GM12878 (cell line): ENCODE results near the gene RANBP3. TPM values are rescaled to one million over a fixed set of nuclear protein-coding genes. Genes with fewer than 3 reads are reported as not detected.

ENCODE experiments used
- ATAC-seq: fragments of 200-7000 bp; cut with Tn5 transposase; 3 replicates; pipeline ENCODE4 v1.9.1; 2020; ENCODE audit warnings: mild to moderate bottlenecking, moderate library complexity
- BruUV-seq: library from RNA; stranded (reverse); fragments of 400-500 nt; replicated peaks from 2 replicates; lab custom pipeline; 2021; lab: Mats Ljungman, UMichigan
- CTCF ChIA-PET: fragments of 300-600 bp; sonication (Branson Sonifier 250); formaldehyde crosslinking; extraction: SDS; loops from one replicate; lab custom pipeline; 2021; ENCODE audit warnings: inconsistent platforms; lab: Yijun Ruan, JAX
- POLR2A ChIA-PET: fragments of 350-600 bp; formaldehyde crosslinking; extraction: SDS; loops from one replicate; lab custom pipeline; 2021; ENCODE audit warnings: inconsistent platforms; lab: Charles Lee
- RAD21 ChIA-PET: fragments of 300-600 bp; sonication (Branson Sonifier 250); formaldehyde crosslinking; loops from one replicate; lab custom pipeline; 2023; ENCODE audit warnings: antibody characterized with exemption; ENCODE audit not compliant: unreplicated experiment; lab: Charles Lee
- SMC1A ChIA-PET: fragments of 300-600 bp; sonication (Branson Sonifier 250); formaldehyde crosslinking; loops from one replicate; lab custom pipeline; 2023; ENCODE audit not compliant: unreplicated experiment, uncharacterized antibody; lab: Charles Lee
- DNase-seq: peaks from one replicate; pipeline ENCODE4 v3.0.0-alpha.2; 2011; ENCODE audit warnings: low read depth, low spot score
- FAIRE-seq: peaks from 3 replicates; lab custom pipeline; 2011; peaks lifted over from hg19 to GRCh38; lab: Jason Lieb, UNC
- H2AFZ ChIP-seq: 2 replicates; pipeline ENCODE4 v1.6.0; 2011; ENCODE audit warnings: low read depth, low read length, control low read depth; ENCODE audit not compliant: control insufficient read depth
- H3K27ac ChIP-seq: 2 replicates; pipeline ENCODE4 v1.5.1; 2011; ENCODE audit warnings: control low read depth; ENCODE audit not compliant: control insufficient read depth, insufficient read depth
- H3K27me3 ChIP-seq, 2 experiments: replicated peaks in 1 of 2; 2 replicates each; pipeline versions ENCODE4 v1.6.0 to v1.6.1; 2011; ENCODE audit warnings: low read length in 1 of 2; ENCODE audit not compliant: control insufficient read depth in 2 of 2, insufficient read depth in 2 of 2
- H3K36me3 ChIP-seq, 2 experiments: 2 replicates each; pipeline ENCODE4 v1.5.1; 2011; ENCODE audit warnings: low read length in 1 of 2; ENCODE audit not compliant: control insufficient read depth in 2 of 2, insufficient read depth in 2 of 2
- H3K4me1 ChIP-seq: 2 replicates; pipeline ENCODE4 v1.6.1; 2011; ENCODE audit warnings: mild to moderate bottlenecking, low read length, moderate library complexity, mixed read lengths; ENCODE audit not compliant: control insufficient read depth, insufficient read depth
- H3K4me2 ChIP-seq: 2 replicates; pipeline ENCODE4 v1.6.0; 2011; ENCODE audit warnings: control low read depth; ENCODE audit not compliant: control insufficient read depth, insufficient read depth
- H3K4me3 ChIP-seq: fragments of 200-600 bp; sonication (generic); 2 replicates; pipeline ENCODE4 v1.5.1; 2016
- H3K79me2 ChIP-seq: 2 replicates; pipeline ENCODE4 v1.6.0; 2011; ENCODE audit warnings: low read length; ENCODE audit not compliant: control insufficient read depth, insufficient read depth
- H3K9ac ChIP-seq: 2 replicates; pipeline ENCODE4 v1.8.0; 2011; ENCODE audit warnings: low read length, control low read depth, mixed read lengths; ENCODE audit not compliant: control insufficient read depth, insufficient read depth
- H3K9me3 ChIP-seq: replicated peaks from 3 replicates; pipeline ENCODE4 v1.5.1; 2011; ENCODE audit warnings: mild to moderate bottlenecking, low read length; ENCODE audit not compliant: control insufficient read depth, insufficient read depth
- H4K20me1 ChIP-seq: 2 replicates; pipeline ENCODE4 v1.6.0; 2011; ENCODE audit not compliant: control insufficient read depth, insufficient read depth
- ATF2 ChIP-seq: IDR thresholded peaks from 2 replicates; pipeline ENCODE4 v1.6.1; 2012; ENCODE audit warnings: low read length, inconsistent platforms
- EP300 ChIP-seq, 2 experiments: fragments of 150-350 bp in 1 of 2; IDR thresholded peaks; 2 replicates each; pipeline ENCODE4 v1.6.1; 2011 to 2012; ENCODE audit warnings: low read depth in 2 of 2, low read length in 2 of 2, borderline replicate concordance in 1 of 2, improper control_type of control experiment in 1 of 2, inconsistent platforms in 1 of 2; ENCODE audit not compliant: control insufficient read depth in 1 of 2
- ZNF24 ChIP-seq: fragments of 450-650 bp; IDR thresholded peaks from 2 replicates; pipeline ENCODE4 v1.6.1; 2017; ENCODE audit warnings: antibody characterized with exemption, mild to moderate bottlenecking
- WGBS: methylation state at CpG from one replicate; pipeline ENCODE4 v1.1.6; 2016; ENCODE audit warnings: low lambda C conversion rate; ENCODE audit not compliant: insufficient replicate concordance, insufficient coverage; ENCODE audit errors: missing lambda C conversion rate; 5-methylcytosine and 5-hydroxymethylcytosine counted together
- in situ Hi-C: fragments of 300-500 bp; cut with MboI; formaldehyde crosslinking; loops from 9 replicates; pipeline ENCODE4 v1.14.3; 2018; ENCODE audit warnings: mixed read lengths
- intact Hi-C: fragments of 100-400 bp; cut with micrococcal nuclease; formaldehyde crosslinking; loops from one replicate; pipeline ENCODE4 v1.14.2; 2022; ENCODE audit not compliant: unreplicated experiment
- polyA plus RNA-seq, 11 experiments: library from polyadenylated mRNA; depleted of rRNA in 4 of 11; unstranded in 6 of 11; stranded (reverse) in 5 of 11; fragments of >200 nt; fragmentation: Nextera tagmentation in 4 of 11; fragmentation: Illumina TruSeq in 1 of 11; extraction: Ambion mirVana in 4 of 11; extraction: Trizol in 1 of 11; gene quantifications; 1 replicate in 1 of 11; 2 replicates in 10 of 11; pipeline versions ENCODE4 v1.2.1 to v1.2.3, GENCODE V29; 2011 to 2016; ENCODE audit warnings: inconsistent platforms in 2 of 11, missing spikeins in 2 of 11, low read depth in 1 of 11
- total RNA-seq, 4 experiments: library from RNA; depleted of rRNA in 3 of 4; stranded (reverse); fragments of >200 nt in 3 of 4; fragmentation: Illumina TruSeq in 1 of 4; extraction: Trizol in 1 of 4; gene quantifications; 2 replicates each; pipeline versions ENCODE4 v1.2.1 to v1.2.3, GENCODE V29; 2013 to 2021

RANBP3 gene
- total and polyA plus RNA-seq, 10 of the 15 experiments (the other 5 are each of a cell fraction or from before 2014, with no cell fraction given) = 1.1 to 81.6 (median 60.0) TPM

GRCh38 chr19:5899728-5900526, 78.0 kb downstream of the RANBP3 start:
- H4K20me1 ChIP-seq = peaks cover 4% of the 10 kb centered on the region; the same call in 1 of the 2 replicates
- peak; percentile 94 for TF ChIP-seq ZNF24
- TF ChIP-seq ATF2 = no peak
- TF ChIP-seq EP300 (IDR thresholded peaks at IDR 0.05; ENCODE audit: borderline replicate concordance in 1 of 2, control insufficient read depth in 1 of 2, low read depth in 2 of 2, low read length in 2 of 2) = no peak
- DNase-seq (no peak), ATAC-seq (no peak), FAIRE-seq (no peak)
- H3K4me2 ChIP-seq = no peak overlapping the region
- H3K9me3 ChIP-seq = no peaks in the 10 kb centered on the region
- peaks cover 5% of the 10 kb centered on the region for H3K4me1 ChIP-seq
- H3K27me3 ChIP-seq = no peaks in the 10 kb centered on the region
- H3K27ac ChIP-seq = no peak overlapping the region
- intact Hi-C loops (no loop called here), in situ Hi-C loops (no loop called here)
- H3K36me3 ChIP-seq = peaks cover 8 to 11% of the 10 kb centered on the region in 2 experiments; a peak in 3 of 4 replicates
- peaks cover 33% of the 10 kb centered on the region for H3K79me2 ChIP-seq
- ChIA-PET POLR2A (no interaction called here), SMC1A (no interaction called here), CTCF (interaction anchor here (2.9 kb wide), 1 partner anchor 96 kb away, joined by 11 read pairs; the partner anchor contains the start of gene NRTN), RAD21 (no interaction called here)
- H3K9ac ChIP-seq = no peak overlapping the region
- H2AFZ ChIP-seq = no peak overlapping the region
- BruUV-seq = TSS peak; percentile 52
- 88% methylated on average over 13 of the region's 13 CpGs for WGBS
- no peak overlapping the region for H3K4me3 ChIP-seq
